Erythroblast (primary cell): Measurements from ENCODE around the gene ZNF200.

Source experiments
- GATA1 ChIP-seq: IDR thresholded peaks from 2 replicates; pipeline ENCODE4 v1.6.1; 2011; ENCODE audit warnings: low read depth, mild to moderate bottlenecking, control low read depth, low read length, moderate library complexity
- POLR2A ChIP-seq: IDR thresholded peaks from 2 replicates; pipeline ENCODE4 v1.6.1; 2011; ENCODE audit warnings: mild to moderate bottlenecking, low read length

DNA sequence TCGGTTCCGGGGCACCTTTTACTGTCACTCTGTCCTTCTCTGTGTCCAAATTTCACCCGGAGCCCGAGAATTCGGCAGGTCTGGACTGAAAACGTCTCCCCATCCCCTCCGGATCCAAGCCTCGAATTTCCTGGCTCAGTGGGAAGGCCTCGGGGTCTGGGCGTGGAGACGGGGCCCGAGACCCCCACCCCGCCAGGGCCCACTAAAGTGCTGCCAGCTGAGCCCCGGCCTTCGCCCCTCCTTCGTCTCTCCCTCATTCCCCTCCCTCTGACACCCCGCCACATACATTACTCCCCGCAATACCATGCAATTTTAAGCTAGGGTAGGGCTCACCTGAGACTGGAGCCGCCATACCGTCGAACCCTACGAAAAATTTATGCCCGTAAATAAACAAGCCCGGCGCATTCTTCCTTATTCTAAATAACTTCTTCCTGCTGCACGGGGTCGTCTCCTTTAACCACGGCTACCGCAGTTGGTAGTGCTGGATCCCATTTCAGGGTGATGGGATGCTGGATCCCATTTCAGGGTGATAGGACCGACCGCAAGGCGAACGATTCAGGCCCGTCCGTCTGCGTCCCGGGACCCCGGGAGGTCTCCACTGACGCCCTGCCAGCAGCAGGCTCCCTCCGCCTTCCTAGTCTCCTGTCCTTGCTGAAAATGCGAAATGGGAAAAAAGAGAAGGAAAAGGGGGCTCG, 51.4 kb downstream of the ZNF200 start:
- no peak for TF ChIP-seq POLR2A
- TF ChIP-seq GATA1: no peak
